GM18907 (cell line): ENCODE measurements around the gene IMPDH1.
A peak's percentile ranks its signal among the peaks of the same experiment; 100 is the strongest.

Experiments used
- ATAC-seq: cut with Tn5 transposase; IDR thresholded peaks from one replicate; pipeline ENCODE4 v1.9.1; 2021; ENCODE audit warnings: mild to moderate bottlenecking, moderate library complexity; ENCODE audit not compliant: unreplicated experiment

Gene IMPDH1

DNA sequence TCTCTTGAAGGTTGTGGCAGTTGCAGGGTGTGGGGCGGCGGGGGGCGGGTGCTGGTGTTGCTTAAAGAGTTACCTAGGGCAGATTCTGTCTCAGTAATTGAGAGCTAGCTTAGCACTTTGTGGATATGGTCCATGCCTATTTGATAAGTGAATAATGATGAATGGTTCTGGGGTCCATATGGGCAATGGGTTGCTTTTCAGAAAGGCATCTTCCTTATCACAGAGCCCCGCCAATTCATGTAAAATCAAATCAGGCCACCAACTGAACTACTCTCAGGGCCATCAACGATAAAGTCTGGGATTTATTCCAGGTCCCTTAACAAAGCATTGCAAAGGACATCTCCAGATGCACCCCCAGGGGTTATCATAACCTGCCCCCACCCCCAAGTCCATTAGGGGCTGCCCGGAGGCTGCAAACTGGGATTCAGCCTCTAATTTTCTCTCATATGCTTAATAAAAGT is 46.5 kb downstream of the IMPDH1 start:
- no peak for ATAC-seq

DNA sequence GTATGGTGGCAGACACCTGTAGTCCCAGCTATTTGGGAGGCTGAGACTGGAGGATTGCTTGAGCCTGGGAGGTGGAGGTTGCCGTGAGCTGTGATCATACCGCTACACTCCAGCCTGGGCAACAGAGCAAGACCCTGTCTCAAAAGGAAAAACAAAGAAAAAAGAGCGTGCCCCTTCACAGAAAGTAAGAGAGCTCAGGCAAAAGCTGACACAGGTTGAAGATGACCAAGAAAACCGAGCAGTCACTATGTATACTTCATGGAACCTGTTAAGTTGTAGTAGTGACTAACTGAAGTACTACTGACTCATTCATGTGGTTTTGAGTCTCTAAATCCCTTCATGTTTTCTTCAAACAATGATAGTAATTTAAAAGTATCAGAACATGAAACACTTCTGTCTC is 47.1 kb downstream of the IMPDH1 start:
- ATAC-seq, result no peak

DNA sequence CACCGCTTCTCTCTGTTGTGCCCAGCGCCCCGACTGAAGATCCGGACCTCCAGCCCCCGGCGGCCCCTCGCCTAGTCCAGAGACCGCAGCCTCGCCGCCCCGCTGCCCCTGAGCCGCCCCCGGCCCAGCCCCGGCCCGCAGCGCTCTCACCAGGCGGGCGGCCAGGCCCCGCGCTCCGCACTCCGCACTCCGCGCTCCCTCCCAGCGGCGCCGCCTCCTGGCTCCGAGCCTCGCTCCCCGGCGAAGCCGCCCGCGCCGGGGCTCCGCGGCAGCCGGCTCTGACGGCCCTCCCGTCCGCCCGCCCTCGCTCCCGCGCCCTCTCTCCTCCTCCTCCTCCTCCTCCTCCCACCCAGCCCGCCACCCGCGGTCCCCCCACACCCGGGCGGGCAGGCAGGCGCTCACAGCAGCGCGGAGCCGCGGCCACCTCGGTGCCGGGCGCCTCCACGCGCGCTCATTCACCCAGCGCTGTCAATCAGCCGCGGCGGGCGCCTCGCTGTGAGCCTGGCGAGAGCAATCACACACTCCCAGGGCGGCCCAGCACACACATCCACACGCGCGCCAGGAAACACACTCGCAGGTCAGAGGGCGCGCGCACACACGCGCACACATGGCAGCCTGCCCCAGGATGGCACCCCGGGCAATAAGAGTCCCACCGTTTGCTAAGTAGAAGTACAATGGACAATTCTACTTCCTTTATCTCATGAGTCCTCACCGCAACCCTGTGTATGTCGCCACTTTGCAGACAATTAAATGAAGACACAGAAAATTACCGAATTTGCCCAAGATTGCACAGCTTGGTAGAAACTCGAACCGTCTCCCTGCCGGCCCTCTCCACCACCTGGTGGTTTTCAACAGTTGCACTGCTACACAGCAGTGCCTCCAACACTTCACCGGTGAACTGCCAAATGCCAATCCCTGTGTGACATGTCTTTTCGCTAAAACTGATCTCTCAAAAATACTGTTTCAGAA is 48.1 kb downstream of the IMPDH1 start, which contains the start of gene PRRT4:
Gene PRRT4 (minus strand): TSS at position 280 of the 969 bp plus-strand sequence.
- ATAC-seq, result no peak

DNA sequence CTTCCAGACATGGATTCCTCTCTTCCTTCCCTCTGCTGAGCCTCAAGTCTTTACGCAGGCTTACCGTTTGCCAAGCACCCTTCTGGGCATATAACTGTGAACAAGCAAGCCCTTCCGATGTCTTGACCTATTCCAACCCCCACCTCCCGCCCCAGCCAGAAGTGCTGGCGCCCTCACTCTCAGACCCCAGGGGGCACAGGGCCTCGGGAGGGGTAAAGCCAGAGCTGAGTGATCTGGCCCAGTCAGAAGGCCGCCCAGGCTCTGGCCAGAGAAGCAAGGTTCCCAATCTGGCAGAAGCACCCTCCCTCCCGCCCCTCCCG is 49.5 kb downstream of the IMPDH1 start:
- ATAC-seq, result no peak

DNA sequence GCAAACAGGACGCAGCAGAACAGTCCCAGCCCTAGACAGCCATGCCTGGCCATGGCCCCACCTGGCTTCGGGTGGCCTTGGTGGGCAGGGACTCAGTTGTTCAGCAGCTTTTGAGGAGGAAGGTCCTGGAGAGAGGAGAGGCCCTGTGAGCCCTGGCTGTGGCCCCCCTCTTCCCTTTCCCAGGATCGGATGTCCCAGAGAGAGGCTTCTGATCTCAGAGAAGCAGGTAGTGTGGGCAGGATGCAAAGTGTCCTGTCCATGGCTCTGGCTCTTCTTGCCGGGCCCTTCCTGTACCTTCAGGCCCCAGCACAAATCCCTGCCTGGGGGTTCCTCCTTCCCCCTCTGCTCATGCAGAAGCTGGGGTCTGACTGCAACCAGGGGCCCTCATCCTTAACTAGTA is 49.8 kb downstream of the IMPDH1 start:
- no peak for ATAC-seq

DNA sequence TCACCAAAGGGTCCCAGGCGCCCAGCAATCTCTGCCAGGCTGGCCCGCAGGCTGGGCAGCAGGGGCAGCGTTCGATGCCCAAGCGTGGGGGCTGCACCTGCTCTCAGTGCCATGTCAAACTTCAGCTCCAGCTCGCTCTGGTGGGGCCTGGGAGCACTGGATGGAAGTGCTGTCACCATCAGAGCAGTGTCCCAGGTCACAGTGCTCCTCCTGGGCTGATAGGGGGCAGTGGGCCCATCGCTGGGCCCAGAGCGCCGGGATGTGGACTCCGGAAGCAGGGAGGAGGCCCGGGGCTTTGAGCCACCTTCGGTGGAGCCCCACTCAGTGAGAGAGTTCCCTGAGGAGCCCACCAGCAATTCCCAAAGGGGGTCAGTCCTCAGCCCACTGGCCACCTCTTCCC is 50.4 kb downstream of the IMPDH1 start:
- ATAC-seq, result no peak

DNA sequence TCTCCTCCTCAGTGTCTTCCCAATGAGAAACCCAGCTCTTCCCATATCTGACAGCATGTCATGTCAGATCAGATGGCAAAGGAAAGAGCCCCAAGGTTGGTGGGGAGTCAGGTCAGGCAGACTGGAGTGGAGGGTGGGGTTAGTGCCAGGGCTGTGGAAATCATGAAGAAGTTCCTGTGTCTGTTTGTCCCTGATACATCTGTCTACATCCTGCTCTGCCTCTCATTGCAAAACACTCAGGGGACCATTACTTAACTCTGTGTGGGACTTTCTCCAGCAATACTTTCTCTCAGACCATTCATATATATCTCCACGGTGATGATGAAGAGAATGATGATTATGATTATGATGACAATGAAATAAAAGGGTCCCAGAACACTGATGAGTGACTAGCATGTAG is 51.5 kb downstream of the IMPDH1 start:
- no peak for ATAC-seq

DNA sequence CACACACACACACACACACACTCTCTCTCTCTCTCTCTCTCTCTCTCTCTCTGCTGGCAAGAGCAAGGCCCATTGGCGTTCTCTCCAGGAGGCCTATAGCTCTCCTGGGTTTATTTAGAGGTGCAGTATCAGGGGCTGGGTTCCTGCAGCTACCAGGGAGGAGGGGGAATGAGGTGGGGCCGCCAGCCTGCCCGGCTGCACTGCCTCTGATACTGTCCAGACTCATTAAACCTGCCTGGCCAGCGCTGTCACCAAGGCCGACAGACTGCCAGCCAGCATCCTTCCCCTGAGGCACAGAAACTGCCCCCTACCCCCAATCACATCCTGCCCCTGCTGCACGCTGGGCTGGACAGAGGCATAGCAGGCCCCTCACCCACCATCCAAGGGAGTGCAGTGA is 52.6 kb downstream of the IMPDH1 start:
- ATAC-seq, result no peak

DNA sequence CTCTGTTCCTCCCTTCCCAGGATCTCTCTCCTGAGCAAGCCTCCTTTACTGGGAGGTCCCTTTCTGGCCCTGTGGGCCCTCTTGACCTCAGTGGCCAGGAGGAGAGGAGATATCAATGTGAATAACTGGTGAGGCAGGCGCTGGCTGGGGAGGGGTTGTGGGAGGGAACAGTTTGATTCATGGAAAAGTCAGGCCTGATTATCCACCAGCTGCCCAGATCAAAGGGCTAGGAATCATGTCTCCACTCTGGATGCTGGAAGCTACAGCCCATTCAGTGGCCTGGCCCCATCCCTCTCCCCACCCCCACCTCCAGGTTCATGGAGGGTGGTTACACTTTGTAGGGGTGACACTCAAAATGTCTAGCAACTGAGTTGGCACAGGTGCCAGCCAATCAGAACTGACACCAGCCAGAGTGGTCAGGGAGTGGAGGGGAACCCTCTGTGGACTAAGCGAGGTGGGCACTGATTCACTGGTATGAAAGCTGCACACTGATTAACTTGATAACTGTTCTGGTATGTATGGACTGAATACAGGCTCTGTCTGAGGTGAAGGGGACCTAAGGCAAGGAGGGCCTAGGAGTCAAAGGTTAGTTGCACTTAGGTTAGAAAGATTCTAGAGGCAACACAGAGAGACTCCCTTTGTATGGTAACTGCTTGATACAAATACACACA is 53.1 kb downstream of the IMPDH1 start:
- no peak for ATAC-seq

DNA sequence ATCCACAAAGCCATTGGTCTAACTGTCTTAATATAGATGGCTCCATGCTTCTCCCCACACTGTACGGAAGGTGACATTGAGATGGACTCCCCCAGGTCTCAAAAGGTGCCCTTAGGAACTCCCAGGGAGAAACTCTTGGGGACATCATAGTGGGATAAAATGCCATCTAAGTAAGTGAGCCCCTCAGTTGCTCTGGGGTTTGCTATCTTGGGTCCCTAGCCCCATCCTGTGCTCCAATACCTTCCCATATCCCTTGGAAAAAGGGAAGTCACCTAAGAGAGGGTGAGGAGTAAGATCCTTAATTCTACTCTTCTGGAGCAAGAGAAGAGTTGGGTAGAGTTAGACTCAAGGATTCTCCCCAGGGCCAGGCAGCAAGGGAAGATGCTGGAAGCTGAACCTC is 56.2 kb downstream of the IMPDH1 start:
- ATAC-seq, result no peak

DNA sequence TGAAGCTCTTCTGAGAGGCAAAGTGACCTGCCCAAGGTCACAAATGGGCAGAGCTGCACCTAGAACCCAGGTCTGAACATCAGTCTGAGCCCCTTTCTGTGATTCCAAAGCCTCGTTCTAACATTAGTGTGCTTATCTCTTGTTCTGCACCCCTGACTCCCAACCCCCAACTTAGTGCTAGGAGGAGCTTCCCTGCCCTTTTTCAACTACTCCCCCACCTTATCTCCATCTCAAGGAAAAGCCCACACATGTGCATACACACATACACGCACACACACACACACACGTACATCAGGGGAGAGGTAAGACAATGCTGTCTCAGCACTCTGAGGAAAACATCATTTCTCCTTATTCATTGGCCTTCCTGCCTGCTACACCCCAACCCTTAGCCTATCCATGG is 56.6 kb downstream of the IMPDH1 start:
- ATAC-seq, result no peak

DNA sequence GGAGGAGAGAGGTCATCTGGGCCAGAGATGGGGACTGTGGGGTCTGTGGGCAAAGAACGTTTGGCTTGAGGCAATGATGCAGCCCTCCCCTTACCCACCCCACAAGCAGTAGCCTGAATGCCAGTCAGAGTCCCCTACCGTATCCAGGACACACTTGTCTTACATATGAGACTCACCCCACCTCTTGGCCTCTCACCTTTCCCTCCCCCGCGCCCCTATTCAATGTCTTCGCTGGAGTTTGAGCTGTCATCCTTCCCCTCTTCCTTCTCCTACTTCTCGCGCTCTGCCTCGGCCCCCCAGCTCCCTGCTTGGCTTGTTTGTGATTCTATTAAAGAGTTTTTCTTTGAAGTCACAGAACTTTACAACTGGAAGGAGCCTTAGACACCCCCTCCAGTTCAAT is 57.1 kb downstream of the IMPDH1 start:
- ATAC-seq, result no peak

DNA sequence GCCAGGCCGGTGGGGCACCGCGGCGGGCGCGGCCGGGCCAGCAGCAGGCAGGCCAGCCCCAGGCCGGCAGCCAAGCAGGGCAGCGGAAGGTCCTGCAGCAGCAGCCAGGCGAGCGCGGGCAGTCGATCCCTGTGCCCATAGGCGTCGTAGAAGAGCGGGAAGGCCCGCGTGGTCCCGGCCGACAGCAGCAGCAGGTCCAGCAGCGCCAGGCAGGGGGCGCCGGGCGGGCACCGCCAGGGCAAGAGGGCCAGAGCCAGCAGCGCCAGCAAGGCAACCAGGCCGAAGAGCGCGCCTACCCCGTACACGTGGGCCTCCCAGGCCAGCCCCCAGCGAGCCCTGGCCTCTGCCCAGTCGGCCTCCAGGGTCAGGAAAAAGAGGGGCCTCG is 57.6 kb downstream of the IMPDH1 start:
- no peak for ATAC-seq

DNA sequence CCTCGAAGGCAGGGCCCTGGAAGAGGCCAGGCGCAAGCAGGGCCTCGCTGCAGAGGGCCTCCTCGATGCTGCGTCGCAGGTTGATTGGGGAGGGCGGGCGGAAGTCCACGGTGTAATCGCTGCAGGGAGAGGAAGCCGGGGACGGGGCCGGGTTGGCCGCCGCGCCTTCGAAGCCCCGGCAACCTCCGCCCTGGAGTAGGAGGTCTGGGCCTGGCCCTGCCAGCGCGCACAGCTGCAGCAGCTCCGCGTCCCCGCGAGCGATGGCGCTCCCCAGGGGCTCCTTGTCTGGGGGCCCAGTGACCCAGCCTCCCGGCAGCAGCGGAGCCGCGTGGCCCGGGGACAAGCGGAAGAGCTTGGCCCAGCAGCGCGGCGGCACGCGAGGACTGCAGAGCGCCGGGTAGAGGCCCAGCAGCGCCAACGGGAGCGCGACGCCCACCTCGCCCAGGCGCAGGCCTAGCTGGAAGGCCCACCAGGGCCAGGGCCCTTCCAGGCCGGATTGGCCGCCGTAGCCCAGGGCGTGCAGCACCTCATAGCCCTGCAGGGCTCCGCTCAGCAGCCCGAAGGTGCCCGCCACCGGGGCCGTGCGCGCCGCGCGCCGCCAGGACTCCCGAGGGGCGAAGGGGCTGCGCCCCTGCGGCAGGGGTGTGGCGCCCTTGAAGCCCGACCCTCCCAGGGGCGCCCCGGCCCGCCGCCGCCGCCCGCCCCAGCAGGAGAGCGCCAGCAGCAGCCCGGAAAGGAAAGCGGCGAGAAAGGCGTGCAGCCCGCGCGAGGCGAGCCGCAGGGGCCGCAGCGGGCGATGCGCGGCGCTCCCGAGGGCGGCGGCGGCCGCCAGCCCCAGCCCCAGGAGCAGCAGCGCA is 58.3 kb downstream of the IMPDH1 start:
- no peak for ATAC-seq

DNA sequence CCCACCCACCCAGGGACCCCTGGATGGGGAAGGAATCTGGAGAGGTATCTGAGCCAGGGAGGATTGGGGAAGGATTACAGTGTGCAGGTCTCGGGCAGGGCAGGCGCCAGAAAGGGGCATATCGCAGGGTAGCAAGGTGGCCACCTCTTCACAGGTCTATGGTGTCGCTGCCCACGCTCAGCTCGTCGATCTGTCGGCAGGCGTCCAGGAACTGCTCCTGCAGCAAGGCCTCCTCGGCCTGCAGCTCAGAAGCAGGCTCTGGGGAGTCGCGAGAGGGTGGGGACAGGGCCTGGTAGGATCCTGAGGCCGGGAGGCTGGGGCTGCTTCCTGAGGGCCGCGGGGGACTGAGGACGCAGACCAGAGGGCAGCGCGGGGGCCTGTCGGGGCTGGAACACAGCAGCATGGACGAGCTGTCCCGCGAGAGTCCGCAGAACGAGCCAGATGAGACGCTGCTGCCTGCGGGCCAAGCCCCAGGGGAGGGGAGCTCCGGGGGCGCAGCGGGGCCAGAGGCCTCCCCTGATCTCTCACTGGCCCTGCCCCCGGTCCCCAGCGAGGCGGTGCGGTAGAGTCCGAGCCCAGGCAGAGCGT is 59.0 kb downstream of the IMPDH1 start:
- ATAC-seq, result no peak

DNA sequence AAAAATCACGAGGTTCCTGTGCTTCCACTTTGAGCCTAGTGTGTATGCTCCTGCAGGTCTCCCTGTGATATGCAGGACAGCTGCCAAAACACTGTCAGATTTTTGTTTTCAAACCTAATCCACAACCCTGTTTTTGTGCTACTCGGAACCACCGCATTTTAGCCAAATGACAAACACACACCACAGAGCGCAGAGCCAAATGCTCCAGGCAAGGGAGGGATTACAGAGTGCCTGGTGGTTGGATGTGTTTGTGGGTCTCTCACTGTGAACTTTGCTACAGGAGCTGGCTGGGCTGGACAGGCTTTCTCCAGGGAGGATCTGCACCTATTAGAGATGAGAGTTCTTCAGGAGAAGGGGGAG is 60.3 kb downstream of the IMPDH1 start:
- ATAC-seq, result no peak

DNA sequence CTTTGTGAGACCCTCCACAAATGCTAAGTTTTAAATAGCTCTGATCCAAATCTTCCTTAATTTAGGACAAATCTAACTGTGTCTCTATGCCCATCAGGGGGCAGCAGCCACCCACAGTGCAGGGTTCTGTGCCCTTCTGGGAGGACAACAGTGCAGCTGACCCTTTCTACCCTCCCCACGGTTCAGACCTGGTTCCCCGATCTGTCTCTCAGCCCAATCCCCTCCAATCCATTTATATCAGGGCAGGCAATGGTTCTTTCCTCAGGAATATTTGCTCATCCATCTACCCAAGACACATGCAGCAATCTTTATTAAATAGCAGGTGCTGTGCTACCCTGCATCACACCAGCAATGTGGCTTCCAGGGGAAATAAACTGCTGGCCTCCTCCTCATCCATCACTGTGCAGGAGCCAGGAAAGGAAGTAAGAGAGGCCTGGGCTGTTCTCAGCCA is 62.1 kb downstream of the IMPDH1 start:
- ATAC-seq, result no peak

DNA sequence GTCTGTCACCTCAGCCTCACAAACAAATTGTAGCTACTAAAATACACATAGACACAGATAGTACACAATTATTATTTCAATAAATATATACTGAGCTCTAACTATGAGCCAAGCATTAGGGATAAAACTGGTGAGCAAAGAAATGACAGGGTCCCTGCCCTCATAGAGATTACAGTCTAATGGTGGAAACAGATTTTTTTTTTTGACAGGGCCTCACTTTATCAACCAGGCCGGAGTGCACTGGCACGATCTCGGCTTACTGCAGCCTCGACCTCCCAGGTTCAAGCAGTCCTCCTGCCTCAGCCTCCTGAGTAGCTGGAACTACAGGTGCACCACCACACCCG is 65.4 kb downstream of the IMPDH1 start:
- no peak for ATAC-seq

DNA sequence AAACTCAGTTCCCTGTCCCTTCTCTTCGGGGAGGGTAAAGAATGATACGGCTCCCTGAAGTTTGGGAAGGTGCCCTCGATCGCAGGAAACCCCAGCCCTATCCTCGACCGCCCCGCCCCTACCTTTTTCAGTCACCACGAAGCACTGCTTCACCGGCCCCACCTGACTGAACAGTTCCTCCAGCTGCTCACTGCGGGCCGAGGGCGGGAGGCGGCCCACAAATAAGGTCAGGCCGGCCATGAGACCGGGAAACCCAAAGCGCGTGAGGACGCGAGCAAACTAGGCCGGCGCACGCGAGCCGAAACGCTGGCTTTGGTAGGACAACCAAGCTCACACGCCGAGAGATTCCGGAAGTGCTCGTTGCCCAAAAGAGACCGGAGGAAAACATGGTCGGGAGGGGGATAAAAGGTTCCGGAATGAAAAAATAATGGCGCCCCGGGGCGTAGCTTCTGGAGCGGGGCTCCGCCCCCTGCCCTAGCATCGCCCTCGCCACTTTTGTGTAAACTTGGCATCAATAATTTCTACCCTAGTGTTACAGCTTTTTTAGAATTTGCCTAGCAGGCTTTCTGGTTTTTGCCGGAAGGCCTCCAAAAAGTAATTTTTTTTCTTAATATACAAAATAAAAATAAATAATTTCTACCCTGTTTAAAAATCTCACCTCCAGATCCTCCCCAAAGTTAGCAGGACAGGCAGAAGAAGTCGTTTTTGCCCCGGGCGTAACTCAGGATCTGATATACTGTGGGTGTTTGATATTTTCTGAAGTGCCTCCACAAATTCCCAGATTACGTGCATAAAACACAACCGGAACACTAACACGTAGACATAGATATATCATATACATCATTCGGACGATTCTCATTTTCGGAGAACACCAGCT is 66.0 kb downstream of the IMPDH1 start, which contains the start of gene RBM28:
Gene RBM28 (minus strand): TSS at position 355 of the 877 bp plus-strand sequence. CDS start 115 bp downstream, at position 240.
- ATAC-seq, result peak; percentile 94
